ENCODE measurements around the gene NUDT7. TPM values are rescaled to one million over a fixed set of nuclear protein-coding genes. Genes with fewer than 3 reads are reported as not detected.

NUDT7 gene
- total RNA-seq, 2 donors from 2014 or later, result 6.1 to 10.9 TPM

DNA sequence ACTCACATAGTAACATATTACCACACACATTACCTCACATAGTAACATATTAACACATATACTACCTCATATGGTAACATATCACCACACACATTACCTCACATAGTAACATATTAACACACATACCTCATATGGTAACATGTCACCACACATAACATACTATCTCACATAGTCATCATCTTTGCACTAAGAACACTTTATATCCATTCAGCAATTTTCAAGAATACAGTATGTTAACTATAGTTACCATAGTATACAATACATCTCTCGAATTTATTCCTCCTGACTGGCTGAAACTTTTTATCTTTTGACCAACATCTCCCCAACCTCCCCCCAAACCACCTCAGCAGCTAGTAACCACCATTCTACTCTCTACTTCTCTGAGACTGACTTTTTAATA lies 7.6 kb downstream of the NUDT7 start:
- WGBS, 2 experiments (ENCODE audit: insufficient coverage in 1 of 2, insufficient read length in 1 of 2), result 50% methylated on average over 1 of the region's 1 CpG; no CpG with 5 or more reads in 1 of the 2 experiments
- Mint-ChIP-seq H3K27me3 (ENCODE audit: insufficient read depth) (no peaks in the 10 kb centered on the region), H3K9me3 (peaks cover 11% of the 10 kb centered on the region), H3K27ac (no peak overlapping the region), H3K36me3 (ENCODE audit: low read depth) (peaks cover 4% of the 10 kb centered on the region), H3K4me3 (no peak overlapping the region), H3K4me1 (no peaks in the 10 kb centered on the region)
- no peak overlapping the region for H3K9ac ChIP-seq (ENCODE audit: extremely low read depth, low read length, poor library complexity, severe bottlenecking)
- TF ChIP-seq CTCF (conservative IDR thresholded peaks at IDR 0.05), result no peak
- no peak for DNase-seq
- no peaks in the 10 kb centered on the region for H3K36me3 ChIP-seq (ENCODE audit: control insufficient read depth, insufficient read depth, low read length)
- no peak overlapping the region for H3K4me3 ChIP-seq (ENCODE audit: low read length)
- no peak overlapping the region for H3K27ac ChIP-seq (ENCODE audit: low read depth, low read length)
- no peaks in the 10 kb centered on the region for H3K27me3 ChIP-seq (ENCODE audit: control insufficient read depth, insufficient read depth, low read length, poor library complexity, severe bottlenecking)
- H3K9me3 ChIP-seq (ENCODE audit: control insufficient read depth, low read length), result peaks cover 4% of the 10 kb centered on the region
- H3K4me1 ChIP-seq (ENCODE audit: control insufficient read depth, insufficient read depth, low read length), result no peaks in the 10 kb centered on the region

DNA sequence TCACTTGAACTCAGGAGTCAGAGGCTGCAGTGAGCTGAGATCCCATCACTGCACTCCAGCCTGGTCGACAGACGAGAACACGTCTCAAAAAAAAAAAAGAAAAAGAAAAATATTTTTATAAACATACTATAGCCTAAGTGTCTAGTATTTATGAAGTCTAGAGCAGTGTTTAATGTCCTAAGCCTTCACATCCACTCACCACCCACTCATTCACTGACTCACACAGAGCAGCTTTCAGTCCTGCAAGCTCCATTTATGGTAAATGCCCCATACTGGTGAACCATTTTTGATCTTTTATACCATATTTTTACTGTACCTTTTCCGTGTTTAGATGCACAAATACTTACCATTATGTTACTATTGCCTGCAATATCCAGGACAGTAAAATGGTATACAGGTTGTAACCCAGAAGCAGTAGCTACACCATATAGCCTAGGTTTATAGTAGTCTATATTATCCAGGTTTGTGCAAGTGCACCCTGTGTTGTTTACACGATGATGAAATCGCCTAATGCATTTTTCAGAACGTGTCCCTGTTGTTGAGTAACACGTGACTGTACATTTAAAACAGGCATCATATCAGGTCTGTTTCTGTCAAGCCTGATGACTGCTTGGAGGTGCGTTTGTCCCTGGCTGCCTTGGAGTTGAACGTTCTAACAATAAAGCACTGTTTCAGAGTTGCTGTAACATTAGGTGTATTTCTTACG lies 10.1 kb downstream of the NUDT7 start:
- no peaks in the 10 kb centered on the region for H3K27me3 ChIP-seq (ENCODE audit: control insufficient read depth, insufficient read depth, low read length, poor library complexity, severe bottlenecking)
- no peaks in the 10 kb centered on the region for H3K4me1 Mint-ChIP-seq
- DNase-seq, result no peak
- H3K4me3 Mint-ChIP-seq, result no peak overlapping the region
- no peak for TF ChIP-seq CTCF (conservative IDR thresholded peaks at IDR 0.05)
- H3K4me1 ChIP-seq (ENCODE audit: control insufficient read depth, insufficient read depth, low read length), result no peaks in the 10 kb centered on the region
- no peak overlapping the region for H3K4me3 ChIP-seq (ENCODE audit: low read length)
- H3K9me3 ChIP-seq (ENCODE audit: control insufficient read depth, low read length), result peaks cover 5% of the 10 kb centered on the region
- H3K27ac Mint-ChIP-seq, result no peak overlapping the region
- WGBS, 2 experiments (ENCODE audit: insufficient coverage in 1 of 2, insufficient read length in 1 of 2), result 80 to 89% methylated on average over 6 to 8 of the region's 11 CpGs
- H3K27ac ChIP-seq (ENCODE audit: low read depth, low read length), result no peak overlapping the region
- H3K9me3 Mint-ChIP-seq, result peaks cover 12% of the 10 kb centered on the region
- no peaks in the 10 kb centered on the region for H3K27me3 Mint-ChIP-seq (ENCODE audit: insufficient read depth)
- no peak overlapping the region for H3K9ac ChIP-seq (ENCODE audit: extremely low read depth, low read length, poor library complexity, severe bottlenecking)
- H3K36me3 Mint-ChIP-seq (ENCODE audit: low read depth), result peaks cover 3% of the 10 kb centered on the region
- H3K36me3 ChIP-seq (ENCODE audit: control insufficient read depth, insufficient read depth, low read length), result no peaks in the 10 kb centered on the region

DNA sequence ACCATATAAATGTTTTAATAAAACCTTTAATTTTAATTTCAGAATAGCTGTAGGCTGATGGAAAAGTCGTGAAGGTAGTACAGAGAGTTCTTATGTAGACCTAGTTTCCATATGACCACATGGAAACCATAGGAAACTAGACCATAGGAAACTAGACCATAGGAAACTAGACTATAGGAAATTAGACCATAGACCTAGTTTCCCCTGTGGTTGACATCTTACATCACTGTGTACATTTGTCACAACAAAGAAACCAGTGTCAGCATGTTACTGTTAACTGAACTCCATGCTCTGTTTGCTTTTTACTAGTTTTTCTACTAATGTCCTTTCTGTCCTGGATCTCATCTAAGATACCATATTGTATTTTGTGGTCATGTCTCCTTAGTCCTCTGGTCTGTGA lies 14.6 kb downstream of the NUDT7 start:
- H3K27ac Mint-ChIP-seq, result no peak overlapping the region
- WGBS, 2 experiments (ENCODE audit: insufficient coverage in 1 of 2, insufficient read length in 1 of 2), result 75% methylated on average over 1 of the region's 1 CpG; no CpG with 5 or more reads in 1 of the 2 experiments
- H3K27me3 ChIP-seq (ENCODE audit: control insufficient read depth, insufficient read depth, low read length, poor library complexity, severe bottlenecking), result no peaks in the 10 kb centered on the region
- no peaks in the 10 kb centered on the region for H3K4me1 ChIP-seq (ENCODE audit: control insufficient read depth, insufficient read depth, low read length)
- H3K36me3 ChIP-seq (ENCODE audit: control insufficient read depth, insufficient read depth, low read length), result no peaks in the 10 kb centered on the region
- DNase-seq, result no peak
- no peak overlapping the region for H3K4me3 ChIP-seq (ENCODE audit: low read length)
- peaks cover 5% of the 10 kb centered on the region for H3K9me3 ChIP-seq (ENCODE audit: control insufficient read depth, low read length)
- peaks cover 3% of the 10 kb centered on the region for H3K36me3 Mint-ChIP-seq (ENCODE audit: low read depth)
- peaks cover 12% of the 10 kb centered on the region for H3K9me3 Mint-ChIP-seq
- no peak overlapping the region for H3K9ac ChIP-seq (ENCODE audit: extremely low read depth, low read length, poor library complexity, severe bottlenecking)
- no peak overlapping the region for H3K27ac ChIP-seq (ENCODE audit: low read depth, low read length)
- H3K4me3 Mint-ChIP-seq, result no peak overlapping the region
- H3K4me1 Mint-ChIP-seq, result no peaks in the 10 kb centered on the region
- no peak for TF ChIP-seq CTCF (conservative IDR thresholded peaks at IDR 0.05)
- H3K27me3 Mint-ChIP-seq (ENCODE audit: insufficient read depth), result no peaks in the 10 kb centered on the region
